HG03432 (cell line): Measurements from ENCODE around the gene OPRL1.
"Not testable (repeated sequence)": the region's sequence is repeated elsewhere in the genome, so short reads cannot be mapped to it uniquely, and the experiment has no call there.

ENCODE experiments used
- ATAC-seq: cut with Tn5 transposase; IDR thresholded peaks from one replicate; pipeline ENCODE4 v1.9.1; 2021; ENCODE audit warnings: mild to moderate bottlenecking, moderate library complexity; ENCODE audit not compliant: unreplicated experiment

Gene OPRL1

GRCh38 chr20:64083378-64083803 lies 3.5 kb downstream of the OPRL1 start:
- no peak for ATAC-seq

DNA sequence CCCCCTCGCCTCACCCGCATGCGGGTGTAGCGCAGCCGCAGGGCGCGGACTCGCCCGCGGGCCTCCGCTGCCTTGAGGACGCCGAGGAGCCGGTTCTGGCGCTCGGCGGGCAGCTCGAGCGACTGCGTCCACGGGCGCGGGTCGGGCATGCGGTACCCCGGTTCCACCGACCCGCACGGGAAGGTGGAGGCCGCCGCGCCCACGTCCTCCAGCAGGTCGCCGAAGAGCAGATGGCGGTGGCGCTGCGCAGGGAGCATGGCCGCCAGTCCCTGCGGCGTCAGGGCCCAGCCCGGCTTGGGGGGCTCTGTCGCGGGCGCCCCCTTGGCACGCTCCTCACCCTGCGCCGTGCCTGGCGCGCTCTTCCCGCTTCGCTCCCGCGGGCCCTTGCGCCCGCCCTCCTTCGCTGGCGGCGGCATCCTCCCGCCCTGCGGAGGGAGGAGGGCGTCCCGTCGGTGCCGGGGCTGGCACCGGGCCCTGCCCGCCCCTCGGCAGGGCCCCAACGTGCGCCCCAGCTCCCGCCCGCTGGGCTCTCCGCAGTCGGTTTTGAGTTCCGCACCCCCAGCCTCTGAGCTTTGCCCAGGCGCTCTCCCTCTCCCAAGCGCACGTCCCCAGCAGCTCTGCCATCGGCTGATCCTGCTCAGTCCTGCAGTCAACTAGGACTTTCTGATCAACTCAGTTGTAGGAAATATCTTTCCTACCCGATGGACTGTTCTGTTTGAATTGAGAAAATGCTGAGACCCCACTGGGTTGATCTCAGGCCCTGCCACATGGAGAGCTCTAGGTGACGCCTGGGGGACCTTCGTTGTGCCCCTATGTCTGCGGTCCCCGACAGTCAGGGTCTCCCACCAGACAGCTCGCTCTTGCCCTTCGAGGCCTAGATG lies 4.2 kb downstream of the OPRL1 start, which contains the start of gene LKAAEAR1:
Gene LKAAEAR1, minus strand, starts transcription at position 595 of the 881 bp plus-strand sequence. Its CDS starts 179 bp downstream, at position 416.
- ATAC-seq = no peak

DNA sequence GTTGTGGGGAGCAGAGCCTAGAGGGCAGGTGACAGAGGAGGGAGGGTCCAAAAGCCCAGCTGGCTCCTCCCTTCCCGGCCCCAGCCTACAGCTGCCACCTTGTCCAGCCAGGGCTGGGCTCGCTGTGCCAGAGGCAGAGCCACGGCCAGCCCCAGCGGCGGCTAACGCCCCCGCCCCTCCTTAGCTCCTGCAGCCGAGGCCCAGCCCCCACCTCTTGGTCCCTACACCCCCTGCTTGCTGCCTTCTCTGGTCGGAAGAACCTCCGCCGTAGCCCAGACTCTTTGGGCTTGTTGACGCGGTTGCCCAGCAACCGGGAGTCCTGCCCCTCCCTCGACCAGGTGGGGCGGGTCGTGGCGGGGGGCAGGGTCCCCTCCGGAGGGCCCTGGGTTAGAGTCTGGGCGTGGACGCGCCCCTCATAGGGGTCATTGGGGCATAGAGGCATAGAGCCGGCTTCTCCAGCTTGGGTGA lies 4.8 kb downstream of the OPRL1 start:
- no peak for ATAC-seq

DNA sequence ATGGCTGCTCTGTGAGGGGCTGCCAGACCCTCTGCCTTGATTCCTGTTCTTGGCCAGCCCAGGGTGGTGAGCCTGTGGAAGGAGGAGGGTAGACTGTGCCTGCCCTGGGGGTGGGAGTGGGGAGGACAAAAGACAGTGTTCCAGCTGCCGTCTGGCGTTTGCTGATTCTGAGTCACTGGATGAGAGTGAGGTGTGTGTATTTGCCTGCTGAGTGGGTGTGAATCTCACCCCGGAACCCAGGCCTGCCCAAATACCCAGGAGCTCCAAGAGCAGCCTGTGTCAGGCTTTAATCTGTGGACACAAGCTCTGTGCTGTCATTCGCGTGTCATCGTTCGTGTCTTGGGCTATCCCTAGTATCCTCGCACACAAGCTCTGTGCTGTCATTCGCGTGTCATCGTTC lies 6.9 kb downstream of the OPRL1 start:
- no peak for ATAC-seq

GRCh38 chr20:64087226-64087825 lies 7.4 kb downstream of the OPRL1 start:
- ATAC-seq = not testable (repeated sequence)

DNA sequence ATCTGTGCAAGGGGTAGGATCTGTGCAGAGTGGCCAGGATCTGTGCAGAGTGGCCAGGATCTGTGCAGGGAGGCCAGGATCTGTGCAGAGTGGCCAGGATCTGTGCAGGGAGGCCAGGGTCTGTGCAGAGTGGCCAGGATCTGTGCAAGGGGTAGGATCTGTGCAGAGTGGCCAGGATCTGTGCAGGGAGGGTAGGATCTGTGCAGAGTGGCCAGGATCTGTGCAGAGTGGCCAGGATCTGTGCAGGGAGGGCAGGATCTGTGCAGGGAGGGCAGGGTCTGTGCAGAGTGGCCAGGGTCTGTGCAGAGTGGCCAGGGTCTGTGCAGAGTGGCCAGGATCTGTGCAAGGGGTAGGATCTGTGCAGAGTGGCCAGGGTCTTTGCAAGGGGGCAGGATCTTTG lies 8.7 kb downstream of the OPRL1 start:
- ATAC-seq = not testable (repeated sequence)

GRCh38 chr20:64090165-64090564 lies 10.3 kb downstream of the OPRL1 start:
- ATAC-seq = no peak

GRCh38 chr20:64091340-64091739 lies 11.5 kb downstream of the OPRL1 start:
- no peak for ATAC-seq

DNA sequence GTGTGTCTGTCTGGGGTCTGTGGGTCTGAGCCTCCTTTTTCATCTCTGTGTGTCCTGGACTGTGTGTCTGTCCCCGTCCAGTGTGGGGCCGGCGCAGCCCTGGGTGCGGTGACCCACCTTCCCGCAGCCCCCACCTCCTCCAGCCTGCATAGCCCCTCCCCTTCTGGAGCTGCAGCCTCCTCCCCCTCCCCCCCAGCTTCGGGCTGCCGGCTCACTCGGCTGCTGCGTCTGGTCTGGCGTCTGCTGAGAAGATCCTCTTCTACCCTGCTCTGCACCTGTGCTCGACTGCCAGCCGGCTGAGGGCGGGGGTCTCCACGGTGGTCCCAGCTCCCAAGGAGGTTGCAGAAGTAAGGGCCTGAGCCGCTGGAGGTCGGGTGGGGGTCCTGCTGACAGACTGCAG lies 11.9 kb downstream of the OPRL1 start:
- no peak for ATAC-seq

DNA sequence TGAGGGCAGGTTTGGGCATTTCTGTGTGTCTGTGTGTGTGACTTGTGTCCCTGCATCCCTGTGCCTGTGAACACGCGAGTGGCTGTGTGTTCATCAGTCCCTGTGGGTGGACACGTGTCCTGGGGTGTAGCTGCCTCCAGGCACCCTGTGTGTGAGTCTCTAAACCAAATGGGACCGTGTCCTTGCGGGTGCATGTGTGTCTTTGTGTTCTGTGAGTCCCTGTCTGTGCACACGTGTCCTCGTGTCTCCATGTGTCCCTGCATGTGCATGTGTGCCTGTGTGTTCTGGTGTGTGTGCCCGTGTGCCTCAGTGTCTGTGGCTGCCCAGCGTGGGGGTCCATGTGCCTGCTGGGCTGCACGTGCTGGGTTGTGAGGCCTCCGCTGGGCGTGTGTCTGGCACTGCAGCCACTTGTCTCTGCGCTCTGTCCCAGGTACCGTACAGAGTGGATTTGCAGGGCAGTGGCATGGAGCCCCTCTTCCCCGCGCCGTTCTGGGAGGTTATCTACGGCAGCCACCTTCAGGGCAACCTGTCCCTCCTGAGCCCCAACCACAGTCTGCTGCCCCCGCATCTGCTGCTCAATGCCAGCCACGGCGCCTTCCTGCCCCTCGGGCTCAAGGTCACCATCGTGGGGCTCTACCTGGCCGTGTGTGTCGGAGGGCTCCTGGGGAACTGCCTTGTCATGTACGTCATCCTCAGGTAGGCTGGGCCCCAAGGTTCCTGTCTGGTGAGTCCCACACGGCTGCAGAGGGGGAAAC lies 12.6 kb downstream of the OPRL1 start:
- ATAC-seq = no peak

DNA sequence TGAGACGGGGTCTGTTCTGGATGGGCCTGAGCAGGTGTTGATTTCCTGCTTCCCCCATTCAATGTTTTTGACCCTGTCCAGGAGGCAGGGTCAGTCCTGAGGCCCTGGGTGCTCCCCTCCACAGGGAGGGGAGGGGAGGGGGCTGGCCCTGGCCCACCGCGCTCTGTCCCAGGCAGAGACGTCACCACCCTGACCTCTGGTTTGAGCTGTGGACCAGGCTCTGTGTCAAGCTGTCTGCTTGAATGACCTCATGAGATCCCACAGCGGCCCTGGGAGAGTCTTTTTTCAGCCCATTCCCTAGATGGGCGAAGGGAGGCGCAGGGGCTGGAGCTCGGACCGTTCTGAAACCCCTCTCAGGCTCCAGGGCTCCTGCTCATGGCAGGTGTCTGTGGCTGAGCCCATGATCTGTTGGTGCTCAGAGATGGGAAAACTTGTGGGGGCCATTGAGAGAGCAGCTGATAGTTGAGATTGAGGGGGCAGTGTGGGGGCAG lies 13.2 kb downstream of the OPRL1 start:
- no peak for ATAC-seq

DNA sequence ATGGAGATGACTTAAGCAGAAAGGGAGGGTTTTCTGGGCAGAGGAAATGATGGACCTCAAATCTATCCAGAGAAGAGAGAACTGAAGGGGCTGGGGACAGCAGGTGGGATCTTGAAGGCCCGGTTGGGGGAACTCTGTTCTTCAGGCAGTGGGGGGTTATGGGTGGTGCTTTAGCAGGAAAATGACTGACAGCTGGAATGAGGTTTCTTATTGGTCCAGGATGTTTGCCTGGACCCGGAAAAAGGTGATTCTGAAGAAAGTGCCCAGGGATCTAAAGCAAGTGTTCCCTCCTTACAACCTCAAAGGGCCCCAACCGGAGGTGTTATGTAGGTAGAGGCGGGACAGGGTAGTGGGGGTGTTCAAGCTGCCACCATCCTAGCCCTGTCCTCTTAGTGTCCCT lies 15.6 kb downstream of the OPRL1 start:
- ATAC-seq = no peak

GRCh38 chr20:64095927-64096326 lies 16.0 kb downstream of the OPRL1 start:
- no peak for ATAC-seq

- no peak for ATAC-seq
These were observed 16.7 kb downstream of the OPRL1 start for GRCh38 chr20:64096535-64096934.

- ATAC-seq = no peak
These were observed 18.7 kb downstream of the OPRL1 start for GRCh38 chr20:64098471-64099013.

DNA sequence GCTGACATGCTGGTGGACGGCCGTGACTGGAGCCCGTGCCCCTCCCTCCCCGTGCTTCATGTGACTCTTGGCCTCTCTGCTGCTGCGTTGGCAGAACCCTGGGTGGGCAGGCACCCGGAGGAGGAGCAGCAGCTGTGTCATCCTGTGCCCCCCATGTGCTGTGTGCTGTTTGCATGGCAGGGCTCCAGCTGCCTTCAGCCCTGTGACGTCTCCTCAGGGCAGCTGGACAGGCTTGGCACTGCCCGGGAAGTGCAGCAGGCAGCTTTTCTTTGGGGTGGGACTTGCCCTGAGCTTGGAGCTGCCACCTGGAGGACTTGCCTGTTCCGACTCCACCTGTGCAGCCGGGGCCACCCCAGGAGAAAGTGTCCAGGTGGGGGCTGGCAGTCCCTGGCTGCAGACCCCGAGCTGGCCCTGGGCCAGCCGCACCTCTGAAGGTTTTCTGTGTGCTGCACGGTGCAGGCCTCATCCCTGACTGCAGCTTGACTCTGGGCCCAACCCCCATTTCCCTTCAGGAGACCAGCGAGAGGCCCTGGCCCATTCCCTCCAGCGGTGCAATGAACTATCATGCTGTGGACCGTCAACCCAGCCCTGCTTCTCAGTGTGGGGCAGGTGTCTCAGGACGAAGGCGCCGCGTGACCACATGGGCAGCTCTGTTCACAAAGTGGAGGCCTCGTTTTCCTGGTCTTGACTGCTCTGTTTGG lies 19.4 kb downstream of the OPRL1 start:
- ATAC-seq = no peak

DNA sequence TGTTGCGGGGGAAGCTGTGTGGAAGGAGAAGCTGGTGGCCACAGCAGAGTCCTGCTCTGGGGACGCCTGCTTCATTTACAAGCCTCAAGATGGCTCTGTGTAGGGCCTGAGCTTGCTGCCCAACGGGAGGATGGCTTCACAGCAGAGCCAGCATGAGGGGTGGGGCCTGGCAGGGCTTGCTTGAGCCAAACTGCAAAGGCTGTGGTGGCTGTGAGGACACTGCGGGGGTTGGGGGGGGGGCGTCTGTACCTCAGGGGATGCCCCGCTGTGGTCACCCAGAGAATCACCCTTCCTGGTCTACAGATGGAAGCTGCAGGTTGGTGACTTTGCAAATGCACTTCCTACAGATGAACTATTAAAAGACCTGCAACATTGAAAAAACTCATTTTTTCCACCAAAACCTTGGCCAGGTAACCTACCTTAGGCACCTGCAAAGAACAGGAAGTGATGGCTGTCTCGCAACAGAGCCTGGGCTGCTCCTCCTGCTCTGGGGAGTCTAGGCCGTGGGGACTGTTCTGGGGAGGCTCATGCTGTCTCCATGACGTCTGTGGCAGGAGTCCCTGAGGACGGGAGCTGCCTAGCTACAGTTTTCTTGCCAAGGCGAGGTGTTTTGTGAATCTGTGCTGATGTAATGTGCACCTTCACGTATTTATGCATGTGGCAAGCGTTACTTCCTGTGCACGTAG lies 20.1 kb downstream of the OPRL1 start:
- no peak for ATAC-seq

DNA sequence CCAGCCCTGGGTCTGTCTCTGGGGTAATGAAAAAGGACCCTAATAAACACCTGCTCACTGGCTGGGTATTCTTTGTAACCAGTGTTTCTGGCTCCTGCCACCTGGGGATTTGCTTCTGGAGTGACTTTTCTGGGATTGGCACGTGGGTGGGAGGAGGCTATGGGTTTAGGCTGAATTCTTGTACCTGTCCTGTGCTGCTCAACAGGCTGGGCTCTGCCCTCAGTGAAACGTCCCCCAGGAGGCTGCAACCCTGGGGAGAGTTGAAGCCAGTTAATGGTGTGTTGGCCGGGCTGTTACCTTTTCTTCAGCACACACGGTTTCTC lies 20.6 kb downstream of the OPRL1 start:
- no peak for ATAC-seq

GRCh38 chr20:64100946-64101688 lies 21.2 kb downstream of the OPRL1 start:
- no peak for ATAC-seq
